Bronchial epithelial cell (primary cell): ENCODE measurements around the gene ZNF414. TPM values are rescaled to one million over a fixed set of nuclear protein-coding genes. Genes with fewer than 3 reads are reported as not detected.
"Not testable (repeated sequence)": the region's sequence is repeated elsewhere in the genome, so short reads cannot be mapped to it uniquely, and the experiment has no call there.

ENCODE experiments used
- DNase-seq: peaks from one replicate; pipeline ENCODE4 v3.0.0-alpha.2; 2010; ENCODE audit warnings: low read depth
- FAIRE-seq: peaks from 2 replicates; lab custom pipeline; 2011; peaks lifted over from hg19 to GRCh38; lab: Jason Lieb, UNC
- H3K27me3 ChIP-seq: 2 replicates; pipeline ENCODE4 v1.5.1; 2011; ENCODE audit warnings: low read length; ENCODE audit not compliant: control insufficient read depth, insufficient read depth
- H3K36me3 ChIP-seq: 2 replicates; pipeline ENCODE4 v1.5.1; 2011; ENCODE audit warnings: low read length; ENCODE audit not compliant: control insufficient read depth, insufficient read depth
- H3K4me3 ChIP-seq: 2 replicates; pipeline ENCODE4 v1.5.1; 2011; ENCODE audit warnings: mild to moderate bottlenecking, low read depth, low read length, control low read depth
- CTCF ChIP-seq: IDR thresholded peaks from 2 replicates; pipeline ENCODE4 v1.5.1; 2011; ENCODE audit warnings: mild to moderate bottlenecking, moderate library complexity, low read length, control low read depth, inconsistent platforms; ENCODE audit not compliant: insufficient read depth, severe bottlenecking
- total RNA-seq: library from RNA; depleted of rRNA; stranded (reverse); fragments of >200 nt; gene quantifications from 2 replicates; pipeline ENCODE4 v1.2.1, GENCODE V29; 2014

ZNF414 gene
- 2.2 and 3.4 TPM in 2 replicates for total RNA-seq

- peak; percentile 82 for DNase-seq
- Histone ChIP-seq H3K4me3 (peak within 1 kb of the TSS; percentile 77), H3K36me3 (peaks cover 3% of the 10 kb centered on the region), H3K27me3 (no peaks in the 10 kb centered on the region)
- FAIRE-seq = no peak
- TF ChIP-seq CTCF = no peak
Observed at GRCh38 chr19:8513687-8514504, at the start of gene ZNF414. Gene ZNF414, minus strand, starts transcription at chr19:8514167. Its CDS starts 121 bp downstream, at chr19:8514046.

- Histone ChIP-seq H3K36me3 (no peaks in the 10 kb centered on the region), H3K27me3 (no peaks in the 10 kb centered on the region), H3K4me3 (no peak overlapping the region)
- TF ChIP-seq CTCF = no peak
- no peak for FAIRE-seq
- no peak for DNase-seq
Observed at GRCh38 chr19:8561075-8561764, 47.3 kb upstream of the ZNF414 start.

GRCh38 chr19:8558325-8558724 lies 44.4 kb upstream of the ZNF414 start:
- no peak for TF ChIP-seq CTCF
- DNase-seq (no peak), FAIRE-seq (no peak)
- no peaks in the 10 kb centered on the region for H3K36me3 ChIP-seq
- no peaks in the 10 kb centered on the region for H3K27me3 ChIP-seq
- H3K4me3 ChIP-seq = no peak overlapping the region

GRCh38 chr19:8557642-8558238 lies 43.8 kb upstream of the ZNF414 start:
- no peak for DNase-seq
- no peak for TF ChIP-seq CTCF
- no peaks in the 10 kb centered on the region for H3K36me3 ChIP-seq
- FAIRE-seq = no peak
- H3K27me3 ChIP-seq = no peaks in the 10 kb centered on the region
- no peak overlapping the region for H3K4me3 ChIP-seq

- H3K36me3 ChIP-seq, H3K4me3 ChIP-seq, DNase-seq, FAIRE-seq, H3K27me3 ChIP-seq: not testable (repeated sequence)
Observed at GRCh38 chr19:8553729-8554128, 39.8 kb upstream of the ZNF414 start.

GRCh38 chr19:8552810-8553209 lies 38.8 kb upstream of the ZNF414 start:
- H3K36me3 ChIP-seq = no peaks in the 10 kb centered on the region
- no peaks in the 10 kb centered on the region for H3K27me3 ChIP-seq
- DNase-seq (no peak), FAIRE-seq (no peak)
- no peak for TF ChIP-seq CTCF
- H3K4me3 ChIP-seq = no peak overlapping the region
